Karpas-422 (cell line): Measurements from ENCODE around the gene SLC6A7. TPM values are rescaled to one million over a fixed set of nuclear protein-coding genes. Genes with fewer than 3 reads are reported as not detected.

Experiments used
- DNase-seq: peaks from one replicate; pipeline ENCODE4 v3.0.0-alpha.2; 2015
- H2AFZ ChIP-seq: fragments of 200-600 bp; sonication (generic); 2 replicates; pipeline ENCODE4 v1.6.1; 2014; ENCODE audit warnings: antibody characterized with exemption, low read length, mixed read lengths
- H3K27ac ChIP-seq: fragments of 200-600 bp; sonication (generic); 2 replicates; pipeline ENCODE4 v1.5.1; 2014; ENCODE audit warnings: mild to moderate bottlenecking, low read length, moderate library complexity
- H3K27me3 ChIP-seq: fragments of 200-600 bp; sonication (generic); 2 replicates; pipeline ENCODE4 v1.6.1; 2014; ENCODE audit warnings: low read length, mixed read lengths
- H3K36me3 ChIP-seq: fragments of 200-600 bp; sonication (generic); 2 replicates; pipeline ENCODE4 v1.6.1; 2014; ENCODE audit warnings: low read length, mixed read lengths; ENCODE audit not compliant: insufficient read depth
- H3K4me1 ChIP-seq: fragments of 200-600 bp; sonication (generic); 2 replicates; pipeline ENCODE4 v1.6.1; 2014; ENCODE audit warnings: mild to moderate bottlenecking, low read length, mixed read lengths
- H3K4me2 ChIP-seq: fragments of 200-600 bp; sonication (generic); 2 replicates; pipeline ENCODE4 v1.6.1; 2014; ENCODE audit warnings: low read length, low read depth, mild to moderate bottlenecking; ENCODE audit not compliant: poor library complexity, severe bottlenecking
- H3K4me3 ChIP-seq: fragments of 200-600 bp; sonication (generic); 2 replicates; pipeline ENCODE4 v1.5.1; 2014; ENCODE audit warnings: mild to moderate bottlenecking, antibody characterized with exemption, low read length, mixed read lengths
- H3K79me2 ChIP-seq: fragments of 200-600 bp; sonication (generic); 2 replicates; pipeline ENCODE4 v1.6.1; 2014; ENCODE audit warnings: mild to moderate bottlenecking, low read length, mixed read lengths
- H3K9ac ChIP-seq: fragments of 200-600 bp; sonication (generic); 2 replicates; pipeline ENCODE4 v1.6.0; 2014; ENCODE audit warnings: low read length
- H3K9me2 ChIP-seq: fragments of 200-600 bp; sonication (generic), shearing (Covaris generic); replicated peaks from 2 replicates; pipeline ENCODE4 v1.6.0; 2014; ENCODE audit warnings: mild to moderate bottlenecking, low read length, moderate library complexity; ENCODE audit not compliant: insufficient read depth
- H3K9me3 ChIP-seq: fragments of 300-700, 200-600 bp; sonication (generic); 2 replicates; pipeline ENCODE4 v1.6.1; 2014; ENCODE audit warnings: low read length, mixed read lengths
- H4K20me1 ChIP-seq: fragments of 200-600 bp; sonication (generic); 2 replicates; pipeline ENCODE4 v1.6.1; 2014; ENCODE audit warnings: mild to moderate bottlenecking, antibody characterized with exemption, low read length, low read depth; ENCODE audit not compliant: insufficient read depth
- total RNA-seq: library from RNA; depleted of rRNA; stranded (reverse); fragments of >200 nt; shearing (Covaris generic); gene quantifications from 2 replicates; pipeline ENCODE4 v1.2.3, GENCODE V29; 2014; ENCODE audit warnings: low replicate concordance

Gene SLC6A7
- total RNA-seq, 1 experiment from 2014 or later, result not detected

- no peaks in the 10 kb centered on the region for H3K27me3 ChIP-seq
- H3K4me1 ChIP-seq, result no peaks in the 10 kb centered on the region
- no peaks in the 10 kb centered on the region for H3K36me3 ChIP-seq
- no peaks in the 10 kb centered on the region for H3K9me2 ChIP-seq
- no peak for DNase-seq
- no peak overlapping the region for H3K9ac ChIP-seq
- H3K79me2 ChIP-seq, result no peaks in the 10 kb centered on the region
- H3K4me3 ChIP-seq, result no peak overlapping the region
- H3K4me2 ChIP-seq, result no peak overlapping the region
- H4K20me1 ChIP-seq, result 0 out of 2 replicates have a peak, but pooled peaks cover 4% of the 10 kb centered on the region
- H3K9me3 ChIP-seq, result no peaks in the 10 kb centered on the region
- no peak overlapping the region for H3K27ac ChIP-seq
- no peak overlapping the region for H2AFZ ChIP-seq
Observed at GRCh38 chr5:150180241-150181026, 9.4 kb upstream of the SLC6A7 start.

DNA sequence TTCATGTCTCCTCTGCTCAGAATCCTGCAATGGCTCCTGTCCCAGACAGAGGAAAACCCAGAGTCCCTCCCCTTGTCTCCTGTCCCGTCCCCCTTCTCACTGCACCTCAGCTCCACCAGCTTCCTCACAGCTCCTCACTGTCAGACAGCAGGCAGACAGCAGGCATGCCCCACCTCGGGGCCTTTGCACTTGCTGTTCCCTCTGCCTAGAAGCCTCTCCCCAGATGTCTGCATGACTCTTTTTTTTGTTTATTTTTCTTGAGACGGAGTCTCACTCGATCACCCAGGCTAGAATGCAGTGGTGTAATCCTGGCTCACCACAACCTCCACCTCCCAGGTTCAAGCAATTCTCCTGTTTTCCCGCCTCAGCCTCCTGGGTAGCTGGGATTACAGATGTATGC, 8.8 kb upstream of the SLC6A7 start:
- Histone ChIP-seq H3K9me3 (no peaks in the 10 kb centered on the region), H2AFZ (no peak overlapping the region), H4K20me1 (no peaks in the 10 kb centered on the region), H3K36me3 (no peaks in the 10 kb centered on the region), H3K27ac (no peak overlapping the region), H3K4me3 (no peak overlapping the region), H3K27me3 (no peaks in the 10 kb centered on the region), H3K4me2 (no peak overlapping the region), H3K4me1 (no peaks in the 10 kb centered on the region), H3K9me2 (no peaks in the 10 kb centered on the region), H3K9ac (no peak overlapping the region), H3K79me2 (no peaks in the 10 kb centered on the region)
- no peak for DNase-seq

DNA sequence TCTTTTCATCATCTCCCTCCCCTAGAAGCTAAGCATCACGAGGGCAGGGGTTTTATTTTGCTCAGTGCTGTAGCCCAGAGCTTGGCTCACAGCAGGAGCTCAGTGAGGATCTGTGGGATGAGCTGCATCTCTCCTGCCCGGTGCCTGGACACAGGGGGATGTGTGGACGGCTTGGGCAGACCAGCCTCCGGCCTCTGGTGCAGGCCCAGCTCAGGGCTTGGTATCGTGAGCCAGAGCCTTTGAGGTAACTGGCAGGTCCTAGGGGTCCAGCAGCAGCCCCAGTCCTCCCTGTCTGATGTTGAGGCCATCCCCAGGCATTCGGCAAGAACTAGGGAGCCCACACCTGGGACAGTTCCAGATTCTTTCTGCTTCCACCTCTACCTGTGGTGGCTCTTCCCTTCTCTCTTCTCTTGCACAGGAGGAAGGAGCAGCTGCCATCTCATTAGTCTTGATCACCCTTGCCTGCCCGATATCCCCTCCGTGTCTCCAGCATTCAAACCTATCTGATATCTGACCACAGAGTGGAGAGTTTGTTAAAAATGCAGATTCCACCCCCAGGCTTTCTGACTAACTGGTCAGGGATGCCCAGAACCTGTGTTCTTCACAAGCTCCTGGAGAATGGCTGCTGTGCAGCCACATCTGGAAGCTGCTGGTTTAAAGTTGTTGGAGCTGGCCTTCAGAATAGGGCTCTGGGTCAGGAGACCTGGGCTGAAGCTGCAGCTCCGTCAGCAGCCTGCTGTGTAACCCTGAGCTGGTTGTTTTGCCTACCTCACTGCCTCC, 7.9 kb upstream of the SLC6A7 start:
- no peaks in the 10 kb centered on the region for H3K27me3 ChIP-seq
- no peaks in the 10 kb centered on the region for H3K4me1 ChIP-seq
- no peak overlapping the region for H3K4me3 ChIP-seq
- H2AFZ ChIP-seq, result no peak overlapping the region
- H3K27ac ChIP-seq, result no peak overlapping the region
- H3K4me2 ChIP-seq, result no peak overlapping the region
- no peaks in the 10 kb centered on the region for H4K20me1 ChIP-seq
- no peak for DNase-seq
- H3K9me2 ChIP-seq, result no peaks in the 10 kb centered on the region
- no peaks in the 10 kb centered on the region for H3K36me3 ChIP-seq
- no peaks in the 10 kb centered on the region for H3K79me2 ChIP-seq
- no peak overlapping the region for H3K9ac ChIP-seq
- no peaks in the 10 kb centered on the region for H3K9me3 ChIP-seq

DNA sequence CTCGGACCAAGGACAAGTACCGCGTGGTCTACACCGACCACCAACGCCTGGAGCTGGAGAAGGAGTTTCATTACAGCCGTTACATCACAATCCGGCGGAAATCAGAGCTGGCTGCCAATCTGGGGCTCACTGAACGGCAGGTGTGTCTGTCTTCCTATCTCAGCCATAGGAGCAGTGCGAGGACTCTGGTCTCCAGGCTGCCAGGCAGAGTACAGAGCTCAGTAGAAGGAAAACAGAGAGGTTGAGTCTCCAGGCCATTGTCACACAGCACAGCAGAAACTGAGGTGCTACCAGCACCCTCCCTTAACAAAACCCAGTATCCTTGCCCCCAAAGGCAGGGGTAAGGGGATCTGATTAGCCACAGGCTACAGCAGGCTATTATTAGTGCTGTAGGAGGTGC, 7.1 kb upstream of the SLC6A7 start:
- H3K9me2 ChIP-seq, result no peaks in the 10 kb centered on the region
- H3K27ac ChIP-seq, result no peak overlapping the region
- no peak overlapping the region for H3K4me3 ChIP-seq
- no peak overlapping the region for H3K4me2 ChIP-seq
- H2AFZ ChIP-seq, result no peak overlapping the region
- no peaks in the 10 kb centered on the region for H3K36me3 ChIP-seq
- H3K4me1 ChIP-seq, result no peaks in the 10 kb centered on the region
- no peaks in the 10 kb centered on the region for H3K79me2 ChIP-seq
- H3K9me3 ChIP-seq, result no peaks in the 10 kb centered on the region
- no peak overlapping the region for H3K9ac ChIP-seq
- DNase-seq, result no peak
- no peaks in the 10 kb centered on the region for H3K27me3 ChIP-seq
- no peaks in the 10 kb centered on the region for H4K20me1 ChIP-seq

DNA sequence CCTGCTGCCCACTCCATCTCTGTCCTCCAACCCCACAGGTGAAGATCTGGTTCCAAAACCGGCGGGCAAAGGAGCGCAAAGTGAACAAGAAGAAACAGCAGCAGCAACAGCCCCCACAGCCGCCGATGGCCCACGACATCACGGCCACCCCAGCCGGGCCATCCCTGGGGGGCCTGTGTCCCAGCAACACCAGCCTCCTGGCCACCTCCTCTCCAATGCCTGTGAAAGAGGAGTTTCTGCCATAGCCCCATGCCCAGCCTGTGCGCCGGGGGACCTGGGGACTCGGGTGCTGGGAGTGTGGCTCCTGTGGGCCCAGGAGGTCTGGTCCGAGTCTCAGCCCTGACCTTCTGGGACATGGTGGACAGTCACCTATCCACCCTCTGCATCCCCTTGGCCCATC, 6.4 kb upstream of the SLC6A7 start:
- H3K9me2 ChIP-seq, result no peaks in the 10 kb centered on the region
- no peaks in the 10 kb centered on the region for H3K4me1 ChIP-seq
- no peak overlapping the region for H2AFZ ChIP-seq
- H3K79me2 ChIP-seq, result no peaks in the 10 kb centered on the region
- no peak overlapping the region for H3K4me3 ChIP-seq
- no peaks in the 10 kb centered on the region for H3K9me3 ChIP-seq
- H3K9ac ChIP-seq, result no peak overlapping the region
- H3K4me2 ChIP-seq, result no peak overlapping the region
- H3K27ac ChIP-seq, result no peak overlapping the region
- no peaks in the 10 kb centered on the region for H4K20me1 ChIP-seq
- no peak for DNase-seq
- H3K36me3 ChIP-seq, result no peaks in the 10 kb centered on the region
- no peaks in the 10 kb centered on the region for H3K27me3 ChIP-seq

DNA sequence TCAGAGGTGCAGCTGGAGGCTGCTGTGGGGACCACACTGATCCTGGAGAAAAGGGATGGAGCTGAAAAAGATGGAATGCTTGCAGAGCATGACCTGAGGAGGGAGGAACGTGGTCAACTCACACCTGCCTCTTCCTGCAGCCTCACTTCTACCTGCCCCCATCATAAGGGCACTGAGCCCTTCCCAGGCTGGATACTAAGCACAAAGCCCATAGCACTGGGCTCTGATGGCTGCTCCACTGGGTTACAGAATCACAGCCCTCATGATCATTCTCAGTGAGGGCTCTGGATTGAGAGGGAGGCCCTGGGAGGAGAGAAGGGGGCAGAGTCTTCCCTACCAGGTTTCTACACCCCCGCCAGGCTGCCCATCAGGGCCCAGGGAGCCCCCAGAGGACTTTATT, 5.9 kb upstream of the SLC6A7 start:
- Histone ChIP-seq H2AFZ (no peak overlapping the region), H3K4me1 (no peaks in the 10 kb centered on the region), H3K79me2 (no peaks in the 10 kb centered on the region), H3K4me2 (no peak overlapping the region), H3K9me3 (no peaks in the 10 kb centered on the region), H4K20me1 (no peaks in the 10 kb centered on the region), H3K27me3 (no peaks in the 10 kb centered on the region), H3K27ac (no peak overlapping the region), H3K9ac (no peak overlapping the region), H3K4me3 (no peak overlapping the region), H3K36me3 (no peaks in the 10 kb centered on the region), H3K9me2 (no peaks in the 10 kb centered on the region)
- DNase-seq, result no peak

DNA sequence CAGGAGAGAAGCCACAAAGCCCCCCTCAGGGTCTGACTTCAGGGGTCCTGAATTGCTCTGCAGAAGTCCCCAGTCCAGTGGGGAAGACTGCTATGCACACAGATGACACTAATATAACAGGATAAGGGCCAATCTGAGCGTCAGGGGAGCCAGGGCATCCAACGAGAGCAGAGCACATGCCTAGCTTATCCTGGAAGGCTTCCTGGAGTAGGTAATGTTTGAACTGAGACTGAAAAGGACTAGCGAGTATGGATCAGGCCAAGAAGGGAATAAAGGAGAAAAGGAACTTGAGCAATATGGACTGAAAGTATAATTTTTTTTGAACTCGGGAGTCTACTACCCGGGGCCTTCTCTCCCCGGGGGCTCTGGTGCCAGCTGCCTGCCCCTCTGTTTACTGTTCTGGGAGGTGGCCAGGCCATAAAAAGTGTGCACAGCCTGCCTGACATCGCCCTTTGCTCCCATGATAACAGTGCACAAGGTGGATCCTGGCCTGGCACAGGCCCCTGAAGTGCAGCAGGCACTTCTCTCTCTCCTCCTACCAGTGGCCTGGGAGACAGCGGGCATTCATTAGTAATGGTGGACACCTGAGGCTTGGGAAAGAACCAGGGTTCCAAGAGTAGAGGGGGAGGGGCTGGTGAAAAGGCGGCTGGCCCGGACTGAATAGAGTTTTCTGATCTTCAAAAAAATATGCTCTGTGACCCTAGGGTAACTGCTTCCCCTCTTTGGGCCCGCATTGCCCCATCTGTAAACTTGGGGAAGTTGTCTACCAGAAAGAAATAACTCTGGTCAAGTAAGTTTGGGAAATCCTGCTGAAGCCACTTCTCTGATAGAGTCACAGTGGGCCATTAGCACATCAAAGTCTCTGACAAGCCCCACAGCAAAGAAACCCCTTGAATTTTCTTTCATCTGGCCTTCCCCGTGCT, 4.6 kb upstream of the SLC6A7 start:
- DNase-seq, result no peak
- Histone ChIP-seq H3K9ac (no peak overlapping the region), H3K4me2 (no peak overlapping the region), H4K20me1 (no peaks in the 10 kb centered on the region), H3K27ac (no peak overlapping the region), H3K36me3 (no peaks in the 10 kb centered on the region), H3K9me3 (no peaks in the 10 kb centered on the region), H3K27me3 (no peaks in the 10 kb centered on the region), H3K79me2 (no peaks in the 10 kb centered on the region), H3K4me3 (no peak overlapping the region), H3K4me1 (no peaks in the 10 kb centered on the region), H2AFZ (no peak overlapping the region), H3K9me2 (no peaks in the 10 kb centered on the region)

DNA sequence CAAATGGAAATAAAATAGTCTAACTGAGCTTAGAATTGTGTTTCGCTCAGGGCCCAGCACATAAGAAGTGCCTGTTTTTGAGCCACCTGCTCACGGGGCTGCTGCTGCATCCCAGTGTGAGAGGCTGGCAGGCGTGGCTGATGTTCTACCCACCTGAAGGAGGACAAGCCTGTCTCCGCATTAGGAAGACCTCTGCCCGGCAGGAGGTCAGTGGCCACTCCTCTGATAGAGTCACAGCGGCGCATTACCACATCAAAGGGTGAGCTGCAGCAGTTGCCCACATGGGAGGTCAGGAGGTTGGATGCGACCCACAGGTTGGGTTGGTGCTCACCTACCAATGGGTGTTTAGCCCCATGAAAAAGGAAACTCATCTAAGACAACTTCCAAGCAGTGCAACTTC, 3.7 kb upstream of the SLC6A7 start:
- Histone ChIP-seq H3K9ac (no peak overlapping the region), H3K4me3 (no peak overlapping the region), H3K27ac (no peak overlapping the region), H3K27me3 (no peaks in the 10 kb centered on the region), H3K9me2 (no peaks in the 10 kb centered on the region), H2AFZ (no peak overlapping the region), H3K4me1 (no peaks in the 10 kb centered on the region), H4K20me1 (no peaks in the 10 kb centered on the region), H3K4me2 (no peak overlapping the region), H3K79me2 (no peaks in the 10 kb centered on the region), H3K9me3 (no peaks in the 10 kb centered on the region), H3K36me3 (no peaks in the 10 kb centered on the region)
- no peak for DNase-seq
